ENCODE results near the gene INHBE.

The INHBE gene

GRCh38 chr12:57461917-57462250 lies 6.8 kb downstream of the INHBE start:
- no peak for DNase-seq

- DNase-seq: peak; percentile 94
Observed at GRCh38 chr12:57462251-57462911, 7.3 kb downstream of the INHBE start.

DNA sequence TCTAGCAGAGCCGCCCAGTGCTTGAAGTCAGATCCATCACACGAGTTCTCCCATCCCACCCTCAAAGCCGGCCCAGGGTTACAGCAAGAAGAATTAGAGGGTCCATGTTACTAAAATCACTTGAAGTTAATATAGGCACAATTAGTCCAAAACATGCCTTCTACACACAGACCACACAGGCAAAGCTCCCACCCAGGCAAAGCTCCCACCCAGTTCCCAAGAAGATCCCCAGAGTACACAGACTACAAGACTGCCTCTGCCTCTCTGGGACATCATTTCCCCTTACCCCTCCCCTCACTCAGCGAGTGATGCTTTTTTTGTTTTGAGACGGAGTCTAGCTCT lies 7.8 kb downstream of the INHBE start:
- no peak for DNase-seq

DNA sequence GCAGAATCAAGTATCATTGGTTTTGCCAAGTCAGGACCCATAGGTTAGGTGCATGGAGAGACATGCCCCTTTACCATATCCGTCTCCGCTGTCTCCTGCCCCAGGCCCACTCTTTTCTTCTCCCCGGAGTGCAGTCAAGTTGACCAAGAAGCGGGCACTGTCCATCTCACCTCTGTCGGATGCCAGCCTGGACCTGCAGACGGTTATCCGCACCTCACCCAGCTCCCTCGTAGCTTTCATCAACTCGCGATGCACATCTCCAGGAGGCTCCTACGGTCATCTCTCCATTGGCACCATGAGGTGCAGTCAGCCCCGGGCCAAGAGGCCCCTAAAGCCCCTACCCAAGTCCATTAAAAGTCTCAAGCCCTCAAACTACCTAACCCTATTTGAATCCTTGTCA lies 9.5 kb downstream of the INHBE start:
- DNase-seq: no peak

- no peak for DNase-seq
Observed at GRCh38 chr12:57465030-57465746, 10.1 kb downstream of the INHBE start.

- DNase-seq: no peak
Observed at GRCh38 chr12:57465747-57466505, 10.8 kb downstream of the INHBE start.

- DNase-seq: no peak
Observed at GRCh38 chr12:57467212-57467874, 12.2 kb downstream of the INHBE start.

- DNase-seq: no peak
Observed at GRCh38 chr12:57467915-57468314, 12.8 kb downstream of the INHBE start.

DNA sequence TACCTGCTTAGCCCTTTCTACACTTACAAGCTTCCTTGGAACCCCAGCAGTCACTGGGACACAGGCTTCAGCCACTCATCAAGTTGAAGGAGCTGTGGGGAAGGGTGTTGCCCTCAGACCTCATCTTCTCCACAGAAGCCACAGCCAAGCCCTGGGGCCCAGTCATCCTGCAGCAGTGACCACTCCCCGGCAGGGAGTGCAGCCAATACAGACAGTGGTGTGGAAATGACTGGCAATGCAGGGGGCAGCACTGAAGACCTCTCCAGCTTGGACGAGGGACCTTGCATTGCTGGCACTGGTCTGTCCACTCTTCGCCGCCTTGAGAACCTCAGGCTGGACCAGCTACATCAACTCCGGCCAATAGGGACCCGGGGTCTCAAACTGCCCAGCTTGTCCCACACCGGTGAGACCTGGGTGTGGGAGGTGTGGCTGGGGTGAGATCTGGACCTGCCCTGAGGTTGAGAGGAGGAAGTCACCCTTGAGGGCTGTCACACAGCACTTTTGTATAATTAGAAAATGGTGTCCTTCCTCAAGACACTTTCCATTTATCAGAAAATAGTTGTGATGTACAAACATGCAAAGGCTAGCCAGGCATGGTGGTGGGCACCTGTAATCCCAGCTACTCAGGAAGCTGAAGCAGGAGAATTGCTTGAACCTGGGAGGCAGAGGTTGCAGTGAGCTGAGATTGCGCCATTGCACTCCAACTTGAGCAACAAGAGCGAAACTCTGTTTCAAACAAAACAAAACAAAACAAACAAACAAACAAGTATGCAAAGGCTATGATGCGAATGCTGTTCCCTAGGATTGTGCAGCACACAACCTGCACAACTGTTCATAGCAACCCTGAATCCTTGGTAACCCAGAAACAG lies 14.4 kb downstream of the INHBE start:
- DNase-seq: peak; percentile 53

- DNase-seq: no peak
Observed at GRCh38 chr12:57470286-57470969, 15.3 kb downstream of the INHBE start.

GRCh38 chr12:57470970-57471656 lies 16.0 kb downstream of the INHBE start:
- DNase-seq: no peak

GRCh38 chr12:57471661-57472060 lies 16.6 kb downstream of the INHBE start:
- no peak for DNase-seq

- DNase-seq: no peak
Observed at GRCh38 chr12:57472391-57472790, 17.3 kb downstream of the INHBE start.

DNA sequence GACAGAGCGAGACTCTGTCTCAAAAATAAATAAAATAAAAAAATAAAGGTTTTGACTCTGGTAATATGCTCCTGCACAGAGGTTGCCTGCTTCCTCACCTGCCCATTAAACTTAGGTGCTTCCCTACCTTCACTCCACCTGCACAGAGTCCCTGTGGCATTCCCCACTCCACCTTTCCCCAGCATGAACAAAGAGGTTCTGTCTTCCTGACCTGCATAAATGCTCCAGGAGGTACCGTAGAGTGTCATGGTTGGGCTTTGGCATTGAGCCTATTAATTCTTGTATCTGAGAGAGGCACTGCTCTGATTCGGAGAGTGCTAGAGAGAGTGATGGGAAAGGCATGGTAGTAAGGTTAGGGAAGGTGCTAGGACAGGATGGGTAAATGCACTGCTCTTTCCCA lies 18.3 kb downstream of the INHBE start:
- DNase-seq: no peak

DNA sequence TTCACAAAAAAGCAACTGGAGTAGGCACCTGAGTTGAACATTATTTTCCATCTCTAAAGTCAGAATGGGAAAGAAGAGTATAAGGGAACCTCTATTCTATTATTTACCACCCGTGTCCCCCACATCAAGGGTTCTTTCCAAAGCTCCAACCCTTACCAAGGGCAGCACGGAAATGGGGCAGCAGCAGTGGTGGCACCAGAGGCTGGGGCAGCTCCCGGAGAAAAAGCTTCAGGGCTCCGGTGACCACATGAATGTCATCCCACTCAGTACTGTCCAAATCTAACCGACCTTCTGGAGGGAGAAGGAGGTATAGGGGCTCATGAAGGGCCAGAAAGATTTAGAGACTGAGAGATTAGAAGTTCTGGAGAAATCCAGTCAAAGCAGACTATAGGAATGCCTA lies 18.8 kb downstream of the INHBE start:
- DNase-seq: no peak

DNA sequence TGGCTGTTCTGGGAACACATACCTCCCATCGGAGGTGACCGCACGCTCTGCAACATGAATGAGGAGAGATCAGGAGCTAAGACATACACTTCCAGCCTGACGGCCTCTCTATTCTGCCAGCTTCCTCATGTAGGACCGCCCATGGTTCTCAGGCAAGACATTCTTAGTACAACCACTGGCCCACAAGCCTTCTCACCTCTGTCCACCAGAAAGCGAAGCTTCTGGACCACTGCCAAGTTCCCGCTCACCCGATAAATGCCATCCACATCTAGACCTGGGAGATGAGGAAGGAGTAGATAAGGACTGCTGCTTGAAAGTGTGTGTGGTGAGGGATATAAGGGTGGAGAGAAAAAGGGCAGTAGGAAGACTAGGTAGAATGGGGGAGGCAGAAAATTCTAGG lies 19.3 kb downstream of the INHBE start:
- no peak for DNase-seq

DNA sequence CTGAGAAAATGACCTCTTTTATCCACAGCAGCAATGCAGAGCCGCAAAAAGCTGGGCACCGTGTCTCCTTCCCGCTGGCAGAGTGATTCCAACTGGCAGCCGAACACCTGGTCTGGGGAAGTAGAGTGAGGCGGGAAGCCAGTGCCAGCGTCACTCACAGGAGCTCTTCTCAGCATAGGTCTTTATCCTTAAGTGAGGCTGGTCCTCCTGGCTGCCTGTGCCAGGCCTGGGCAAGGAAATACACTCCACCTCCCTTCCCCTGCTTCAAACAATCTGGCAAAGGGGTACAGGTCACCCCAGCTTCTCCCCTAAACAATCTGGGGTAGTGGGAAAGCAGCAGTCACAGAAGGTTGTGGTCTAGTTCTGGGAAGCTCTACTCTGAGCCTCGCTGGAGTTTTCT lies 19.8 kb downstream of the INHBE start:
- no peak for DNase-seq

DNA sequence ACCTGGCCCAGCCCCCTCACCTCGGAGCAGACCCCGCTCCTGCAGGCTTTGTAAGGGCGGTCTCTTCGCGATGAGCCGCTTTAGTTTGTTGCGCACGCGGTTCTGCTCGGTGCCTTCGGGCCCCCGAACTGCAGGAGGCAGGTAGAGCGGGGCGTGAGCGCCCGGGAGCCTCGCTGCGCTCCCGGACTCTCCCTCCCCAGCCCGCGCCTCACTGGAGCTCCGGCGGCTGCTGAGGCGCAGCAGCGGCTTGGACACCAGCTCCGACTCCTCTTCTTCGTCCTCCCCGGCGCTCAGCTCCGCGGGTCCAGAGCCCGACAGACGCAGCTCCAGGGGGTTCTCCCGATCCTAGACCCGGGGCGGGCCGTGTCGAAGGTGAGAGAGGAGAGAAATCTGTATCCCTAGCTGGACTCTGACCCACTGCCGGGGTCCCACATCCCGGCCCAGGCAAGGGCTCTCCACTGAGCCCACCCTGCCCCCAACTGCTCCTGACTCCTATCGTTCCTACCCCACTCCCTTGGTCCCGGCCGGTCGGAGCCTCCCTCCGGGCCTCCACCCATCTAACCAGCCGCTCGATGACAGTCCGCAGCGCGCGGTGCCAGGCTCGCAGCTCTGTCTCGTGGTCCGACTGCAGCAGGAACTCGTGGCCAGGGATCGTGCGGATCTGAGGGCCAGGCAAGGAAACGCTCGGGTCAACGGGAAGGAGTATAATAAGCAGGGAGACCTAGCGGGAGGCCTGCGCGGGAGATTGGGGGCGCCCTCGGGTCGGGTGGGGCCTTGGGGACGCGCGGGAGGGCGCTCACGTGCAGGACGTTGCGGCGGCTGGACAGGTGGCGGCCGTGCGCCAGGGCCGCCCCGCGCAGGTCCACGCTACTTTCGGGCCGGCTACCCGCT lies 20.4 kb downstream of the INHBE start:
- peak; percentile 49 for DNase-seq

- DNase-seq: peak; percentile 87
Observed at GRCh38 chr12:57476162-57476992, 21.3 kb downstream of the INHBE start.
